Measurements from ENCODE around the gene FAM118A. TPM values are rescaled to one million over a fixed set of nuclear protein-coding genes. Genes with fewer than 3 reads are reported as not detected.

Gene FAM118A
- total and polyA plus RNA-seq, 12 donors = 10.2 to 35.7 (median 16.3) TPM

DNA sequence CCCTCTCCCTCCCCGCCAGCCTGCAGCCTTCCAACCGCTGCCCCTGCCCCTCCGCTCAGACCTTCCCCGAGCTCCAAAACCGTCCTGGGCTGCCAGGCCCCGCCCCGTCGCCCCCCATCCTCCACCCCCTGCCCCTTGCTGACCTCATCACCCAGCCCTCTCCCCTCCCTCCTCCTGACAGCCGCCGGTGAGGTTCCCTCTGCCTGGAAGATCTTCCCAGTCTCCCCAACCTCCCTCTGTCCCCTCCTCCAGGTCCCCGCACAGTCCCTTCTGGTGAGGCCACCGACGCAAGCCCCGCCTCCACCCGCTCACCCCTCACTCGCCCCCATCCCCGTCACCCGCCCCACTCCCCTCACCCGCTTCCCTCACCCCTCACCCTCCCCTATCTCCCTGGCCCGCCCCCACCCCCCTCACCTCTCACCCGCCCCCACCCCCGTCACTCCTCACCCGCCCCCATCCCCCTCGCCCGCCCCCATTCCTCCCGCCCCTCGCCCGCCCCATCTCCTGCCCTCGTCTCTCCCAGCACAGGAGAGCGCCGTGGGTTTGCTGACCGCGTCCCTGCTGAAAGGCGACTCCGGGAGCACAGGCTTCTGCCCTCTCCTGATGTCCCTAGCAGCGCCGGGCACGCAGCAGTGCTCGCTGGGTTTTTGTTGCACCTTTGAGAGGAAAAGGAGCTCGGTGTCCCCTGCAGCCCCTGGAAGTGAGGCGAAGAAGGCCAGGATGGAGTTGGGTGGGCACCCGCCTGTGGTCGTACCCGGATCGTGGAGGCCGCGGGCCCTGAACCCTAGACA is 41.4 kb upstream of the FAM118A start:
- peaks cover 0 to 12% (median 0%) of the 10 kb centered on the region in 7 donors for H3K27me3 ChIP-seq
- no peak for TF ChIP-seq CTCF (IDR thresholded peaks at IDR 0.05)
- H3K9me3 ChIP-seq = no peaks in the 10 kb centered on the region
- ATAC-seq (peak in 7 of 8 donors; percentile 2 to 31 (median 7)), DNase-seq (peak in 1 of 2 donors; percentile 39)
- 1 to 3% methylated on average over 35 to 47 of the region's 47 CpGs for WGBS, 2 donors
- H3K36me3 ChIP-seq = no peaks in the 10 kb centered on the region
- peak overlapping the region; percentile 16 to 70 (median 58) for H3K4me3 ChIP-seq
- intact Hi-C loops (cut with DNase I) = loop anchor here in 8 of 10 donors (2.0 to 10.0 kb wide), 6 partner anchors 166 to 444 kb away; no protein-coding TSS in a partner anchor
- peaks cover 7 to 54% (median 35%) of the 10 kb centered on the region in 9 donors for H3K4me1 ChIP-seq
- peak overlapping the region in 1 of 10 donors; percentile 1 for H3K27ac ChIP-seq

- Histone ChIP-seq H3K4me3 (peak overlapping the region; percentile 16 to 70 (median 58)), H3K4me1 (peaks cover 7 to 52% (median 31%) of the 10 kb centered on the region in 9 donors), H3K36me3 (no peaks in the 10 kb centered on the region), H3K27me3 (peaks cover 0 to 12% (median 0%) of the 10 kb centered on the region in 7 donors), H3K27ac (peak overlapping the region in 4 of 10 donors; percentile 16 to 71 (median 21)), H3K9me3 (no peaks in the 10 kb centered on the region)
- 3 to 6% methylated on average over 34 to 50 of the region's 60 CpGs for WGBS, 2 donors
- TF ChIP-seq CTCF (IDR thresholded peaks at IDR 0.05) = peak; percentile 80 to 98 (median 91)
- intact Hi-C loops (cut with DNase I) = loop anchor here (1.0 to 10.0 kb wide), 8 partner anchors 166 to 444 kb away; no protein-coding TSS in a partner anchor
- ATAC-seq = peak; percentile 75 to 88 (median 84)
- DNase-seq = peak; percentile 83 to 89
Measured at GRCh38 chr22:45268958-45269844, 40.5 kb upstream of the FAM118A start.

- Histone ChIP-seq H3K36me3 (no peaks in the 10 kb centered on the region), H3K9me3 (no peaks in the 10 kb centered on the region), H3K4me1 (peaks cover 7 to 50% (median 31%) of the 10 kb centered on the region in 9 donors), H3K27me3 (peaks cover 0 to 12% (median 0%) of the 10 kb centered on the region in 7 donors), H3K4me3 (no peak overlapping the region), H3K27ac (peak overlapping the region in 3 of 10 donors; percentile 10 to 83 (median 21))
- no peak for DNase-seq
- TF ChIP-seq CTCF (IDR thresholded peaks at IDR 0.05) = peak in 1 of 9 donors; percentile 14
- 78 to 79% methylated on average over 16 of the region's 16 CpGs for WGBS, 2 donors
- ATAC-seq = no peak
- intact Hi-C loops (cut with DNase I) = loop anchor here in 8 of 10 donors (2.0 to 10.0 kb wide), 7 partner anchors 37 to 282 kb away; partner anchors contain the start of gene FAM118A (in 3 of the 8)
Measured at GRCh38 chr22:45270095-45271020, 39.4 kb upstream of the FAM118A start.

Data from heart right ventricle (tissue), 16 donors.